GDM1 (cell line): ENCODE data around the gene MYPOP.

Experiments used
- DNase-seq: peaks from one replicate; lab custom pipeline; 2025; lab: John Stamatoyannopoulos, UW

MYPOP gene

GRCh38 chr19:45863335-45863839 is 39.0 kb downstream of the MYPOP start:
- no peak for DNase-seq

GRCh38 chr19:45862564-45863334 is 39.7 kb downstream of the MYPOP start, which contains the start of gene SYMPK:
Gene SYMPK (minus strand): TSS chr19:45863147. CDS start chr19:45854495, 8,652 bp downstream.
- peak; percentile 98 for DNase-seq

GRCh38 chr19:45862271-45862563 is 40.2 kb downstream of the MYPOP start:
- no peak for DNase-seq

GRCh38 chr19:45860359-45861259 is 41.8 kb downstream of the MYPOP start:
- DNase-seq = no peak

GRCh38 chr19:45854167-45854778 is 48.1 kb downstream of the MYPOP start:
- no peak for DNase-seq

- no peak for DNase-seq
Measured at GRCh38 chr19:45852983-45853382, 49.4 kb downstream of the MYPOP start.

GRCh38 chr19:45852145-45852750 is 50.2 kb downstream of the MYPOP start:
- DNase-seq = no peak

GRCh38 chr19:45848922-45849321 is 53.5 kb downstream of the MYPOP start:
- DNase-seq = no peak

GRCh38 chr19:45847663-45848062 is 54.8 kb downstream of the MYPOP start:
- DNase-seq = no peak

- DNase-seq = no peak
Measured at GRCh38 chr19:45842198-45842597, 60.2 kb downstream of the MYPOP start.
